GM12864 (cell line): ENCODE results near the gene MED15.
"Not testable (repeated sequence)": the region's sequence is repeated elsewhere in the genome, so short reads cannot be mapped to it uniquely, and the experiment has no call there.

Experiments
- DNase-seq: peaks from one replicate; pipeline ENCODE4 v3.0.0-alpha.2; 2011; ENCODE audit warnings: low read depth
- H3K4me3 ChIP-seq: 2 replicates; pipeline ENCODE4 v1.5.1; 2011; ENCODE audit warnings: mild to moderate bottlenecking, low read depth, low read length, control low read depth
- CTCF ChIP-seq: IDR thresholded peaks from 2 replicates; pipeline ENCODE4 v1.5.1; 2011; ENCODE audit warnings: low read depth, mild to moderate bottlenecking, moderate library complexity, low read length, control low read depth, inconsistent platforms; ENCODE audit errors: missing control alignments

MED15 gene

GRCh38 chr22:20589614-20590476 is 82.4 kb downstream of the MED15 start:
- no peak for TF ChIP-seq CTCF
- H3K4me3 ChIP-seq: no peak overlapping the region
- no peak for DNase-seq

GRCh38 chr22:20590477-20591294 is 83.3 kb downstream of the MED15 start:
- DNase-seq: no peak
- no peak overlapping the region for H3K4me3 ChIP-seq
- TF ChIP-seq CTCF: no peak

- no peak for DNase-seq
- no peak for TF ChIP-seq CTCF
Measured at GRCh38 chr22:20591295-20591645, 83.9 kb downstream of the MED15 start.

GRCh38 chr22:20591660-20592310 is 84.4 kb downstream of the MED15 start:
- H3K4me3 ChIP-seq: no peak overlapping the region
- TF ChIP-seq CTCF: no peak
- no peak for DNase-seq

More at GRCh38 chr22:20591295-20591645, 83.9 kb downstream of the MED15 start:
- H3K4me3 ChIP-seq: no peak overlapping the region

- DNase-seq: not testable (repeated sequence)
Measured at GRCh38 chr22:20594038-20594437, 86.6 kb downstream of the MED15 start.

GRCh38 chr22:20594486-20594885 is 87.1 kb downstream of the MED15 start:
- DNase-seq, H3K4me3 ChIP-seq: not testable (repeated sequence)

More at GRCh38 chr22:20594038-20594437, 86.6 kb downstream of the MED15 start:
- H3K4me3 ChIP-seq: not testable (repeated sequence)

- no peak for DNase-seq
- H3K4me3 ChIP-seq: no peak overlapping the region
- TF ChIP-seq CTCF: no peak
Measured at GRCh38 chr22:20595461-20595860, 88.1 kb downstream of the MED15 start.
